Prostate gland (tissue), 2 donors: ENCODE results near the gene SLC7A7. TPM values are rescaled to one million over a fixed set of nuclear protein-coding genes. Genes with fewer than 3 reads are reported as not detected.
"Not testable (repeated sequence)": the region's sequence is repeated elsewhere in the genome, so short reads cannot be mapped to it uniquely, and the experiment has no call there.

Experiments used
- DNase-seq: peaks from one replicate; pipeline ENCODE4 v3.0.0-alpha.2; 2019; ENCODE audit warnings: low spot score
- H3K27ac ChIP-seq, 2 donors: fragments of 200-600 bp; sonication (generic); 2 replicates each; pipeline ENCODE4 v1.5.1; 2017 to 2019
- H3K27me3 ChIP-seq: fragments of 200-600 bp; sonication (generic); replicated peaks from 2 replicates; pipeline ENCODE4 v1.5.1; 2019; ENCODE audit not compliant: insufficient read depth
- H3K36me3 ChIP-seq, 2 donors: fragments of 200-600 bp; sonication (generic); 1 replicate in 1 of 2; 2 replicates in 1 of 2; pipeline versions ENCODE4 v1.5.1 to v1.8.1; 2017 to 2019
- H3K4me1 ChIP-seq: fragments of 200-600 bp; sonication (generic); replicated peaks from 2 replicates; pipeline ENCODE4 v1.5.1; 2019
- H3K4me3 ChIP-seq, 2 donors: fragments of 200-600 bp; sonication (generic); 2 replicates each; pipeline ENCODE4 v1.5.1; 2017 to 2019
- H3K9me3 ChIP-seq: fragments of 200-600 bp; sonication (generic); 2 replicates; pipeline ENCODE4 v1.5.1; 2017
- POLR2A ChIP-seq: fragments of 450-650 bp; IDR thresholded peaks from one replicate; pipeline ENCODE4 v1.6.1; 2016; ENCODE audit warnings: antibody characterized with exemption, mild to moderate bottlenecking
- POLR2AphosphoS5 ChIP-seq: sonication (generic); formaldehyde crosslinking; IDR thresholded peaks from one replicate; pipeline ENCODE4 v1.6.1; 2017; ENCODE audit warnings: antibody characterized with exemption
- WGBS: methylation state at CpG from one replicate; pipeline ENCODE4 v1.1.5; 2018; 5-methylcytosine and 5-hydroxymethylcytosine counted together
- intact Hi-C: fragments of 100-400 bp; cut with DNase I; formaldehyde crosslinking; loops from one replicate; pipeline ENCODE4 v1.14.2; 2022
- total RNA-seq, 2 donors: library from RNA; depleted of rRNA; stranded (reverse); fragments of >200 nt; gene quantifications; one replicate each; pipeline ENCODE4 v1.1.0, GENCODE V29; 2016
- TF ChIP-seq, protein P1 (sequence below), 4 experiments: fragments of 200-600 bp in 2 of 4; fragments of 450-650 bp in 2 of 4; sonication (generic) in 2 of 4; IDR thresholded peaks; 1 replicate in 3 of 4; 2 replicates in 1 of 4; pipeline ENCODE4 v1.5.1; 2016 to 2019; ENCODE audit warnings: antibody characterized with exemption in 4 of 4, mild to moderate bottlenecking in 2 of 4, moderate library complexity in 2 of 4

Gene SLC7A7
- total RNA-seq, 2 donors from 2014 or later = 4.6 to 8.1 TPM

GRCh38 chr14:22748206-22748605 is 67.0 kb downstream of the SLC7A7 start:
- WGBS = 80% methylated on average over 4 of the region's 4 CpGs
- no peaks in the 10 kb centered on the region for H3K36me3 ChIP-seq
- H3K27ac ChIP-seq = no peak overlapping the region
- H3K4me1 ChIP-seq = no peaks in the 10 kb centered on the region
- no peaks in the 10 kb centered on the region for H3K27me3 ChIP-seq
- intact Hi-C loops = no loop called here
- TF ChIP-seq POLR2A (no peak), POLR2AphosphoS5 (no peak)
- TF ChIP-seq, protein P1, sequence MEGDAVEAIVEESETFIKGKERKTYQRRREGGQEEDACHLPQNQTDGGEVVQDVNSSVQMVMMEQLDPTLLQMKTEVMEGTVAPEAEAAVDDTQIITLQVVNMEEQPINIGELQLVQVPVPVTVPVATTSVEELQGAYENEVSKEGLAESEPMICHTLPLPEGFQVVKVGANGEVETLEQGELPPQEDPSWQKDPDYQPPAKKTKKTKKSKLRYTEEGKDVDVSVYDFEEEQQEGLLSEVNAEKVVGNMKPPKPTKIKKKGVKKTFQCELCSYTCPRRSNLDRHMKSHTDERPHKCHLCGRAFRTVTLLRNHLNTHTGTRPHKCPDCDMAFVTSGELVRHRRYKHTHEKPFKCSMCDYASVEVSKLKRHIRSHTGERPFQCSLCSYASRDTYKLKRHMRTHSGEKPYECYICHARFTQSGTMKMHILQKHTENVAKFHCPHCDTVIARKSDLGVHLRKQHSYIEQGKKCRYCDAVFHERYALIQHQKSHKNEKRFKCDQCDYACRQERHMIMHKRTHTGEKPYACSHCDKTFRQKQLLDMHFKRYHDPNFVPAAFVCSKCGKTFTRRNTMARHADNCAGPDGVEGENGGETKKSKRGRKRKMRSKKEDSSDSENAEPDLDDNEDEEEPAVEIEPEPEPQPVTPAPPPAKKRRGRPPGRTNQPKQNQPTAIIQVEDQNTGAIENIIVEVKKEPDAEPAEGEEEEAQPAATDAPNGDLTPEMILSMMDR (IDR thresholded peaks at IDR 0.05) = no peak
- no peak overlapping the region for H3K4me3 ChIP-seq
- DNase-seq = no peak
- H3K9me3 ChIP-seq = no peaks in the 10 kb centered on the region

DNA sequence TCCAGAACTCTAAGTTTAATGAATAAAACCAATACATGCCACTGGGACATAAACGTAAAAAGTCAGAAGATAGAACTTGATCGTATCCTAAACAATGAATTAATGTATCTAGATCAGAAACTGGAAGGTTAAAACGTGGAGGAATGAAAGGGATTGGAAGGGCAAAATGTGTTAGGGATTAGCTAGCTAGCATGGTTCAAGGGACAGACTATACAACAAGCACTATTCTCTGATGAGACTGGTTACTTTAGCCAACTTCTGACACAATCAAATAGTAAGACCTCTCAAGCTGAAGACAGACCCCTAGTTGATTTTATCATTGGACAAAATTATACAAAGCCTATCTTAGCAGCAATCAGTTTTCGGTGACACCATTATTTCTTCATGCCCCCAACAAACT is 67.5 kb downstream of the SLC7A7 start:
- H3K27ac ChIP-seq = no peak overlapping the region
- no peaks in the 10 kb centered on the region for H3K27me3 ChIP-seq
- H3K9me3 ChIP-seq = no peaks in the 10 kb centered on the region
- H3K36me3 ChIP-seq = no peaks in the 10 kb centered on the region
- intact Hi-C loops = no loop called here
- 86% methylated on average over 4 of the region's 4 CpGs for WGBS
- no peaks in the 10 kb centered on the region for H3K4me1 ChIP-seq
- TF ChIP-seq, protein P1 (IDR thresholded peaks at IDR 0.05) = no peak
- TF ChIP-seq POLR2AphosphoS5 (no peak), POLR2A (no peak)
- no peak overlapping the region for H3K4me3 ChIP-seq
- DNase-seq = no peak

- Histone ChIP-seq H3K36me3 (no peaks in the 10 kb centered on the region), H3K27ac (no peak overlapping the region), H3K27me3 (no peaks in the 10 kb centered on the region), H3K4me3 (no peak overlapping the region), H3K4me1 (no peaks in the 10 kb centered on the region), H3K9me3 (no peaks in the 10 kb centered on the region)
- DNase-seq = no peak
- WGBS = 75% methylated on average over 3 of the region's 3 CpGs
- no peak for TF ChIP-seq POLR2AphosphoS5
- TF ChIP-seq POLR2A = no peak
- intact Hi-C loops = no loop called here
Measured at GRCh38 chr14:22740020-22740419, 75.2 kb downstream of the SLC7A7 start.

DNA sequence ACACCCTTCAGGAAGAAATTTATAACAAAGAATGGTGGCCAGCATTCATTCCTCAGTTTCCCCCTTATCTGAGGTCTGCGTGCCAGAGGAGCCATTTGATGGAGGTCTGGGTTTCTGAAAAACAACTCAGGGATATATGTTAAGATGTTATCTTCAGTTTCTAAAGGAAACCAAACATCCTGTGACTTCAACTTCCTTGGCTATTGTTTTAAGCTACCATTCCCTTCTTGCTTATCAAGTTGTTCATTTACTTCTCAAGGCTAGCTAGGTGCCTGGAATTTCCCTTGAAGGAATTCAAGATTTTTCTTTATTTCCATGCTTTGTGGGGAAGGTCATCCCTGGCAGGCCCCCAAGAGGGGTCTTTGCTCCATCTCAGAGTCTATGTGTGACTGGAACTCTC is 75.8 kb downstream of the SLC7A7 start:
- no peak overlapping the region for H3K4me3 ChIP-seq
- TF ChIP-seq POLR2AphosphoS5 (no peak), POLR2A (no peak)
- TF ChIP-seq, protein P1 (IDR thresholded peaks at IDR 0.05) = no peak
- H3K27me3 ChIP-seq = no peaks in the 10 kb centered on the region
- H3K27ac ChIP-seq = no peak overlapping the region
- intact Hi-C loops = no loop called here
- H3K36me3 ChIP-seq = no peaks in the 10 kb centered on the region
- DNase-seq = no peak
- WGBS = 63% methylated on average over 1 of the region's 1 CpG
- no peaks in the 10 kb centered on the region for H3K4me1 ChIP-seq
- H3K9me3 ChIP-seq = no peaks in the 10 kb centered on the region

GRCh38 chr14:22737052-22737451 is 78.2 kb downstream of the SLC7A7 start:
- no peak overlapping the region for H3K4me3 ChIP-seq
- intact Hi-C loops = no loop called here

GRCh38 chr14:22736384-22736783 is 78.9 kb downstream of the SLC7A7 start:
- H3K4me3 ChIP-seq, DNase-seq, H3K27me3 ChIP-seq, H3K36me3 ChIP-seq, H3K27ac ChIP-seq, H3K9me3 ChIP-seq, intact Hi-C loops, H3K4me1 ChIP-seq: not testable (repeated sequence)
- WGBS = 87% methylated on average over 14 of the region's 14 CpGs

More at GRCh38 chr14:22737052-22737451, 78.2 kb downstream of the SLC7A7 start:
- TF ChIP-seq POLR2AphosphoS5 = no peak
- Histone ChIP-seq H3K27me3 (no peaks in the 10 kb centered on the region), H3K4me1 (no peaks in the 10 kb centered on the region), H3K27ac (no peak overlapping the region), H3K9me3 (no peaks in the 10 kb centered on the region), H3K36me3 (no peaks in the 10 kb centered on the region)
- DNase-seq = no peak
- WGBS = 96% methylated on average over 1 of the region's 1 CpG
